ENCODE data around the gene IL3RA.
"Not testable (repeated sequence)": the region's sequence is repeated elsewhere in the genome, so short reads cannot be mapped to it uniquely, and the experiment has no call there.

Gene IL3RA

DNA sequence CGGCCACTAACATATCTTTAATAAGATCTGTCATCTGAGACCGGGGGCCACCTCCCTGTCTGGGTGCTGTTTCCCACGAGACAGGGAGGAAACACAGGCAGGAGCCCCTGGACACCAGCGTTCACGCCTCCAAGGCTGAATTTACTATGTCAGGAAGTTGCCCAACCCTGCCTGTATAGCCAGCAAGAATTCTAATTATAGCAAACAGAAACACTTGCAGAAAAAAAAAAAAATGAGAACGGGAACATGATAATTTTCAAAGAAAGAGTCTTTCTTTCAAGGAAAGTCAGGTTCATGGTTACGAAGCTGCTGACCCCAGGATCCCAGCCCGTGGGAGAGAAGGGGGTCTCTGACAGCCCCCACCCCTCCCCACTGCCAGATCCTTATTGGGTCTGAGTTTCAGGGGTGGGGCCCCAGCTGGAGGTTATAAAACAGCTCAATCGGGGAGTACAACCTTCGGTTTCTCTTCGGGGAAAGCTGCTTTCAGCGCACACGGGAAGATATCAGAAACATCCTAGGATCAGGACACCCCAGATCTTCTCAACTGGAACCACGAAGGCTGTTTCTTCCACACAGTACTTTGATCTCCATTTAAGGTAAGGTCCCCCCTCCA is at the start of gene IL3RA:
IL3RA (plus strand) TSS at position 455 of the 613 bp plus-strand sequence. CDS start 4,981 bp downstream, outside the sequence.
- DNase-seq: peak; percentile 24 to 81

GRCh38 chrX:1289535-1289934 is 47.0 kb upstream of the IL3RA start:
- no peak for DNase-seq

GRCh38 chrX:1291110-1291740 is 45.4 kb upstream of the IL3RA start:
- no peak for DNase-seq

DNA sequence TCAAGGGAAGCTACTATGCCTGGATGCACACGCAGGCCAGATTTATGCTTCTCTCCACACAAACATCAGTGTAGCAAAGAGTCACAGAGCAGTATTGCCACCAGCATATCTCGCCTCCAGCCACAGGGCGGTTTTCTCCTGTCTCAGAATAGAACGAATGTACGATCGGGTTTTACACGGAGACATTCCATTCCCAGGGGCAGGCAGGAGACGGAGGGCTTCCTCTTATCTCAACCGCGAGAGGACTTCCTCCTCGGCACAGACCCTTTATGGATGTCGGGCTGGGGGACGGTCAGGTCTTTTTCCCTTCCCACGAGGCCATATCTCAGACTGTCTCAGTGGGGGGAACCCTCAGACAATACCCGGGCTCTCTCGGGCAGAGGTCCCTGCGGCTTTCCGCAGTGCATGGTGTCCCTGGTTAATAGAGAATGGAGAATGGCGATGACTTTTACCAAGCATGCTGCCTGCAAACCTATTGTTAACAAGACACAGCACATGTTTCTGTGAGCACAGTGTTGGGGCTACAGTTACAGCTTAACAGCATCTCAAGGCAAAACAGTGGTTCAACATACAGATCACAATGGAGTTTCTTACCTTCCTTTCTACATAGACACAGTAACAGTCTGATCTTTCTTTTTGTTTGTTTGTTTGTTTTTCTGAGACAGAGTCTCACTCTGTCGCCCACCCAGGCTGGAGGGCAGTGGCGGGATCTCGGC is 43.9 kb upstream of the IL3RA start:
- DNase-seq: no peak

DNA sequence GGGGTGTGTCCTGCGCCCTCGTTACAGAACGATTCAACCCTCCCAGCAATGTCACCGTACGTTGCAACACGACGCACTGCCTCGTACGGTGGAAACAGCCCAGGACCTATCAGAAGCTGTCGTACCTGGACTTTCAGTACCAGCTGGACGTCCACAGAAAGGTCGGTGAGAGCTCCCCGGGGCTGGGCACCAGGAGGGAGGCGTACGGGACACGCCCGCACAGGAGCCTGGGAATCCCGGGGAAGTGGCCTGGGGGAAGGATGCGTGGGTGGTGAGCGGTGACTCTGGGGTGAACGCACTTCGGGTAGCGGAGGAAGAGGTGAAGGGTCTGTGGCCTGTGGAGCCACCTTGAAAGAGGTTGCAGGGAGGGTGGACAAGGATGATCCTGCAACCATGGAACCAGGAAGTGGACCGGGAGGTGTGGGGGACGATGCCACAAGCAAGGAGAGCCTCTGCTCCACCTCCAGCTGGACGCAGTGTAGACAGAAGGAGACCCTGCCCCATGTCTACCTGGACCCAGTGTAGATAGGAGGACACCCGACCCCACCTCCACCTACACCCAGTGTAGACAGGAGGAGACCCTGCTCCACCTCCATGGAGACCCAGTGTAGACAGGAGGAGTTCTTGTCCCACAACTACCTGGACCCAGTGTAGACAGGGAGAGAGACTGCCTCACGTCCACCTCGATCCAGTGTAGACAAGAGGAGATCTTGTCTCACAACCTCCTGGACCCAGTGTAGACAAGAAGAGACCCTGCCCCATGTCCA is 42.1 kb upstream of the IL3RA start:
- DNase-seq: no peak

DNA sequence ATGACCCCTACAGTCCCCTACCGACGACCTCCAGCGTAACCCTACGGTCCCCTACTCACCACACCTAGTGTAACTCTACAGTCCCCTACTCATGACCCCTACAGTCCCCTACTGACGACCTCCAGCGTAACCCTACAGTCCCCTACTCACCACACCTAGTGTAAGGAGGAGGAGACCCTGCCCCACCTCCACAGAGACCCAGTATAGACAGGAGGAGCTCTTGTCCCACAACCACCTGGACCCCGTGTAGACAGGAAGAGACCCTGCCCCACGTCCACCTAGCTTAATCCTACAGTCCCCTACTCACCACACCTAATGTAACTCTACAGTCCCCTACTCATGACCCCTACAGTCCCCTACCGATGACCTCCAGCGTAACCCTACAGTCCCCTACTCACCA is 41.0 kb upstream of the IL3RA start:
- no peak for DNase-seq

GRCh38 chrX:1297591-1297990 is 39.0 kb upstream of the IL3RA start:
- DNase-seq: not testable (repeated sequence)

- no peak for DNase-seq
Measured at GRCh38 chrX:1300449-1300848, 36.1 kb upstream of the IL3RA start.

DNA sequence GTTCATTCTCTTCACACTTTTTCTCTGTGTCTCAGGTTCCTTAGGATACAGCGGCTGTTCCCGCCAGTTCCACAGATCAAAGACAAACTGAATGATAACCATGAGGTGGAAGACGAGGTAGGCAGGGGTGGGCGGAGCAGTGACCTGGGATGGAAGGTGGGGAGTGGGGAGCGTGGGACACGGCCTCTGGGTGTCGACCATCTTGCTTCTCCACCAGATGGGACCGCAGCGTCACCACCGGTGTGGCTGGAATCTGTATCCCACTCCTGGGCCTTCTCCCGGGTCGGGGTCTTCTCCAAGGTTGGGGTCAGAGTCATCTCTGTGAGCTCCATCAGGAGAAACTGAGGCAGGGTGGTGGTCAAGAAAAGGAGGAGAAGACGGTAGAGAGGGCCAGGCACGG is 31.2 kb upstream of the IL3RA start:
- DNase-seq: no peak

GRCh38 chrX:1306909-1307625 is 29.5 kb upstream of the IL3RA start:
- DNase-seq: no peak

DNA sequence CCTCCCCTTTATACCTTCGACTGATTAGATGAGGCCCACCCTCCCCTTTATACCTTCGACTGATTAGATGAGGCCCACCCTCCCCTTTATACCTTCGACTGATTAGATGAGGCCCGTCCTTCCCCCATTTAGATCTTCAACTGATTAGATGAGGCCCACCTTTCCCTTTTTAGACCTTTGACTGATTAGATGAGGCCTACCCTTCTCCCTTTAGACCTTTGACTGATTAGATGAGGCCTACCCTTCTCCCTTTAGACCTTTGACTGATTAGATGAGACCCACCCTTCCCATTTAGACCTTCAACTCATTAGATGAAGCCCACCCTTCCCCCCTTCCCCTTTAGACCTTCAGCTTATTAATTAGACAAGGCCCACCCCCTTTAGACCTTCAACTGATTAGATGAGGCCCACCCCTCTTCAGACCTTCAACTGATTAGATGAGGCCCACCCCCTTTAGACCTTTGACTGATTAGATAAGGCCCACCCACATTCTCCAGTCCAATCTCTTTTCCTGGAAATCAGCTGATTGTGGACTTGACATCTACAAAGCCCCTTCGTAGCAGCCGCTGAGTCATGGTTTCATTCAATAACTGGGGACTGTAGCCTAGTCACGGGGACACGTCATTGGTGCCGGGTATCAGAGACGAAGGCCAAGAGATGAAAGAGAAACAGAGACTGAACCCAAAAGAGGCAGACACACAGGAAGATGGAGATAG is 28.8 kb upstream of the IL3RA start:
- DNase-seq: no peak

GRCh38 chrX:1308476-1308875 is 28.1 kb upstream of the IL3RA start:
- DNase-seq: no peak

GRCh38 chrX:1308917-1309316 is 27.7 kb upstream of the IL3RA start:
- DNase-seq: not testable (repeated sequence)

DNA sequence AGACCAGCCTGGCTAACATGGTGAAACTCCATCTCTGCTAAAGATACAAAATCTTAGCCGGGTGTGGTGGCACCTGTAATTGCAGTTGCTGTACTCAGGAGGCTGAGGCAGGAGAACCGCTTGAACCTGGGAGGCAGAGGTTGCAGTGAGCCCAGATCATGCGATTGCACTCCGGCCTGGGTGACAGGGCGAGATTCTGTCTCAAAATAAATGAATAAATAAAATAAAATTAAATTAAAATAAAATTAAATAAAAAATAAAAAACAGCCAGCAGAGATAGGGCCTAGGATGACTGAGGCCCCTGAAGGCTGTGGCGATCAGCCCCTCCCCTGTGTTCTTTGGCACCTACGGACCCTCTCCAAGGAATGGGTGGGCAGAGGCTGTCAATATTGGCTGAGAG is 22.8 kb upstream of the IL3RA start:
- no peak for DNase-seq

DNA sequence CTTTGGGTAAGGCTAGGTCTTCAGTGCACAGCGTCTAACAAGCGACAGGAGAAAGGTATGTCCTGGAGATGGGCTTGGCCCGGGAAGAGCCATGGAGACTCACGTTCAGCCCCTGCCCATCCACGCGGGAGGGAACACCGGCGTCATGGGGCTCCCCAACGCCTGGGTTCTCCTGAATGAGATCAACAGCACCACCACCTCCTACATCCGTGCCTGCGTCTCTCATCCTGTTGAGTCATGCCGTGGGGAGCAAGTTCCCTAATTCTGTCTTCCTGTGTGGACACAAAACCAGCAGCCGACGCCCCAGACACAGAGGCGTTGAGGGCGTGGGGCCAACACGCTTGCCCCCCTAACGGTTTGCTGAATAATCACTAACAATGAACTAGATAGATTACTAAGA is 20.1 kb upstream of the IL3RA start:
- DNase-seq: peak; percentile 30 to 86

GRCh38 chrX:1321674-1322073 is 14.9 kb upstream of the IL3RA start:
- DNase-seq: no peak

DNA sequence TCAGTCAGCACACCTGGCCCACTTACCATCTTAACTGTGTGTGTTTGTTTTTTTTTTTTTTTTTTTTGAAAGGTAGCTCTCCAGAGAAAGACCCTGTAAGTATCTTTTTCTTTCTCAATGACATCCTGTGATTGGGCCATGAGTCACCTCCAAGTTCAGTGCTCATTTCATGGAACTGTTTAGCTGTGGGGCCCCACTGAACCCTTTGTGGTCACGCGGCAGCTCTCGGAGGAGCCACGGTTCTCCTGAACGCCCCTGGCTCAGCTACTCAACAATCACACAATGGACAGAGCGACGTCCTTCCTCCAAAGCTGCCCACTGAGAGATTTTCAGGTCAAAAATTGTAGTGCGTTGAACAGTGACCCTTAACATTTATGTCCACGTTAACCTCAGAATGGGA is 14.2 kb upstream of the IL3RA start:
- peak in 1 of 2 donors; percentile 55 for DNase-seq

GRCh38 chrX:1323315-1323714 is 13.3 kb upstream of the IL3RA start:
- peak; percentile 53 to 72 for DNase-seq

DNA sequence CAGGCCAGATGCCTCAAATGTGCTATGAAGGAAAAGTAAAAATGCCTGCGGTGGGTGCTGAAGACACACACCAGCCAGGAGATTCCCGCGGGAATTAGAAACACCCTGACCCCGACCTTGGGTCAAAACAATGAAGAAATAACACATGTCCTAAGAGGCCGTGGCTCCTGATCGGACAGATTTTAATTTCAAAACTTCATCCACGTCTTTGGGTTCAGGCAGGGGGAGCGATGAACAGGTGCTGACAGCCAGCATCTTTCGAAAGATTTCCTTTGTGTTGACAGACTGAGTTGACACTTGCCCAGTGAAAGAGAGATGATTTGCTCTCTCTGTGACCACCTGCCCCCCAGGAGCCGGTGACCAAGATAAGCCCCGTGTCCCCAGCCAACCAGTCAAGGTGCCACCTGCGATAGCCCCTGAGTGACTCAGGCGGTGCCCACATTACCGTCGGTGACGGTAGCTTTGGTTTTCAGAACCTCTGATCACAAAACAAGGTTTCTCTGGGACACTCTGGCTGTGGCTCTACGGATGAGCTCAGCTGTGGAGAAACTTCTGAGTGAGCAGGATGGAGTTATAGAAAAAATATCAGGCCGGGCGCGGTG is 11.0 kb upstream of the IL3RA start:
- peak in 1 of 2 donors; percentile 26 for DNase-seq

- no peak for DNase-seq
Measured at GRCh38 chrX:1327651-1328304, 8.8 kb upstream of the IL3RA start.

- DNase-seq: peak in 1 of 2 donors; percentile 15
Measured at GRCh38 chrX:1330605-1331004, 6.0 kb upstream of the IL3RA start.

Data from CD4-positive, alpha-beta T cell treated with Interleukin-1 beta for 1 hour (primary cell).